ENCODE results near the gene ZNF764.
A peak's percentile ranks its signal among the peaks of the same experiment; 100 is the strongest.

Gene ZNF764

DNA sequence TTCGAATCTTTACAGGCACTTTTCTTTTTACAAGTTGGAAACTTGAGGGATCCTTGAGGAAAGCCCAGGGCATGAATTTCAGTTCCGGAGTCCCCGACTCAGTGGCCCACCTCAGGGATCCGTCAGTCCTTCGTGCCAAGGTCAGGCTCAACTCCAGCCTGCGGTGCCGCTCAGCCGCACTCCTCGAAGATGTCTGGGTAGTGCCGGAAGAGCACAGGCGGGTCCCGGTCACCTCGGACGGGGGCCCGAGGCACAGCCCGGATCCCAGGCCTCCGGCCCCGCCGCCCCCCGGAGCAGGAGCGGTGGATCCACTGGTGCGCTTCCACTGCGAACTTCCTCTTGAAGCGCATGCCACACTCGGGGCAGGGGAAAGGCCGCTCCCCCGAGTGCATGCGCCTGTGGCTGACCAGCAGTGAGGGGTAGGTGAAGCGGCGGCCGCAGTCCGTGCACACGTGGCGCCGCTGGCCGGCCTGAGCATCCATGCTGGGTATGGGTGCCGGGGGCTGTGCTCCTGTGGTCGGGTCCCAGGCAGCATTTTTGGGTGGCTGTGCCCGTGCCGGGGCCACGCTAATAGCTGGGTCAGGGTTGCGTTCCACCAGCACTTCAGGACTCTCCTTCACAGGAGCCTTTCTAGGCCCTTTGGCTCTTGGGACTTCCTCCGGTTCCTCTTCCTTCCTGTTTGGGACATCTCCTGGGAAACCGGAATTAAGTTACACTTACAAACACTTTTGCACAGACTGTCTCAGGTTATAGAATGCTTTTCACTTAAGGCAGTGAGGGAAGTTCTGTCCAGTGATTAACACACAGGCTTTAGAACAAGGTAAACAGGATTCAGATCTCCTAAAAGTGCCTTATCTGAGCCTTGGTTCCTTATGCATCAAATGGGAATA, 11.8 kb upstream of the ZNF764 start:
- DNase-seq: no peak

DNA sequence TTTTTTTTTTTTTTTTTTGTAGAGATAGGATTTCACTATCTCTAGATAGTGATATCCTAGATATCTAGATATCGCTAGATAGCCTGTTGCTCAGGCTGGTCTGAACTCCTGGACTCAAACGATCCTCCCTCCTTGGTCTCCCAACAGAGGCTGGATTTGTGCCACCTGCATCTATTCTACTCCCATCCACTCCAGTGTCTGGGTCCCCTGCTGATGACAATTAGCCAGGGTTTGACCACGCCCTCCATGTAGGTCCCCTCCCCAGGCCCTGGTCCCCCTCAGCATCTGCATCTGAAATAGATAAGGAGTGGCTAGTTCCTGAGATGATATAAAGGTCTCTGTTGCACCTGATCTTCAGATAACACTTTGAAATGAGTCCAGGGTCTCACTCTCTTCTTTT, 11.1 kb upstream of the ZNF764 start:
- DNase-seq: no peak

DNA sequence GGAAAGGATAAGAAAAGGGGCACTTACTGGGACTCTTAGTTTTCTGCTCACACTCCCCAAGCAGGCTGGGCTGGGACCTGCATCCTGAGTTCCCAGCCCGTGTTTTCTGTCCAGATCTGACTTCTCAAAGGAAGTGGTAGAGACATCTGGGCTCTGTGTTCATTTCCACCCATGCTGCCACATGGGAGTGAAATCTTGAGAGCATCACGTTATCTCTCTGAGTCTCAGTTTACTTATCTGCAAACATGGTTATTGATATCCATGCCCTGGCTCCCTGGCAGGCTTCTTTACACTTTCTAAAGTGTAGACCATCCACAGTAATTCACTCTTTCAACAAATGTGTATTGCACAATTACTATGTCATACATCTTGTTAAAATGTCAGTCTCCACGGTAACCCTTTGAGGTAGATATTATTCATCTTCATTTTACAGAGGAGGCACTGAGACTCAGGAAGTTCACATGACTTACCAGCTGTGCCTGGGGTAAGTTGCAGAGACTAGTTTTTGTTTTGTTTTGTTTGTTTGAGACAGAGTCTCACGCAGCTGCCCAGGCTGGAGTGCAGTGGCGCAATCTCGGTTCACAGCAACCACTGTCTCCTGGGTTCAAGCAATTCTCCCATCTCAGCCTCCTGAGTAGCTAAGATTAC, 9.9 kb upstream of the ZNF764 start:
- peak; percentile 52 for DNase-seq

DNA sequence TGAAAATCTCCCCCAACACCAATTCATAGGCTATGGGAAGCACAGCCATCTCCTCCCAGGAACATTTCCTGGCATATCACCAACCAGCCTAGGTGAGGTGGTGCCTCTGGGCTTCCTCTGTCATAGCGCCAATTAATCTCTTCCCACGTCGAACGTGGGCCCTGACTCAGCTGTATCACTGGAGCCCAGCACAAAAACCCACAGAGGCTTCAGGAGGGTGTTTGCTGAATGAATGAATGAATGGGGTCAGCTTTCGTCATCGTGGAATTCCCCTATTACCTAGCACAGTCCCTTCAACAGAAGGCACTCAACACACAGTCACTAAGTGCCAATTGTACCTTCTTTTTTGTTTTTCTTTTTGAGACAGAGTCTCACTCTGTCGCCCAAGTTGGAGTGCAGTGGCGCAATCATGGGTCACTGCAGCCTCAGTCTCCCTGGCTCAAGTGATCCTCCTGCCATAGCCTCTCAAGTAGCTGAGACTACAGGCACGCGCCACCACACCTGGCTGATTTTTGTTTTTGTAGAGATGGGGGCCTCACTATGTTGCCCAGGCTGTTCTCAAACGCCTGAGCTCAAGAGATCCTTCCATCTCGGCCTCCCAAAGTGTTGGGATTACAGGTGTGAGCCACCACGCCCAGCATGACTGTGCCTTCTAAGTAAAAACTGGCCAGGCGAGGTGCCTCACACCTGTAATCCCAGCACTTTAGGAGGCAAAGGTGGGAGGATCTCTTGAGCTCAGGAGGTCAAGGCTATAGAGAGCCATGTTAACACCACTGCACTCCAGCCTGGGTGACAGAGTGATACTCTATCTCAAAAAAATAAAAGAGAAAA, 9.2 kb upstream of the ZNF764 start:
- DNase-seq: peak; percentile 78

DNA sequence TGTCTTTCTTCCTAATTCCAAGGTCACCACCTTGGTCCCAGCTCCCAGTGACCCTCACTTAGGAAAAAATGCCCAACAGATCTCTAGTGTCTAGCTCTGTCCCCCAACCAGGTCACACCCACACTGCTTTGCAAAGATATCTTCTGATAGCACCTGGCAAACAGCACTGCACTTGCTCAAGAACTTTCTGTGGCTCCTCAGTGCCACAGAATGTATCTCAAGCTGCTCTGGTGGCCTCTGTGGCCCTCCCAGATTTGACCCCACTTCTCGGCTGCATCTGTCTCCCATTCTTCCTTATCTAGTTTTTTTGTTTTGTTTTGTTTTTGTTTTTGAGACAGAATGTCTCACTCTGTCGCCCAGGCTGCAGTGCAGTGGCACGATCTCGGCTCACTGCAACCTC, 8.4 kb upstream of the ZNF764 start:
- no peak for DNase-seq

DNA sequence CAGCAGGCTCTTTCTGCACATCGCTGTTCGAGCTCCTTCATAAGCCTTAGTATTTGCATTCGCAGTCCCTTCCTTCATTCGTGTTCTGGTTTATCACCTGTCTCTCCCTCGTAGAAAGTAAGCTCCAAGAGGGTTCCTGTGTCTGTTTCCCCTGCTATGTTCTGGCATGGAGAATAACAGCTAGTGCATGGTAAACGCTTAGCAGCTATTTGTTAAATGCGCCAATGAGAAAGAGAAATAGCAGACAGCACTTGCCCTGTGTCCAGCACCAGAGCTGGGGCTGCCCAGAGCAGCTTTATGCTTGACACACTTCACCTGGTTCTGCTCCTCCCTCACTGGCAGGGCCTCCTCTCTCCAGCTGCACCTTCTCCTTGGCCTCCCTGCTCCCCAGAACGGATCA, 7.8 kb upstream of the ZNF764 start:
- no peak for DNase-seq

DNA sequence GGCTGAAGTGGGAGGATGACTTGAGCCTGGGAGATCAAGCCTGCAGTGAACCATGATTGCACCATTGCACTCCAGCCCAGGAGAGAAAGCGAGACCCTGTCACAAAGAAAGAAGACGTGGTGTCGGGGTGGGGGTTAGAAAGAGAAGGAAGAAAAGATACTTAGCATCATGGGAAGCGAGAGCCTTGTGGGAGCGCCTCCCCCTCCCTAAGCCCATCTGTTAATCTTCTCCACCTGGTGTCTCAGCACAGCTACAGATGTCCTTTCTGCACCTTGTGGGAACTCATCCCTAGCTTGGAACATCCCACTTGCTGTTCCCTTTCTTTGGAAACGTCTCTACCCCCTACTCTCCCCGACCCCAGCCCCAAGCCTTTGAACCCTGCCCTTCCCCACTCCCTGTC, 7.4 kb upstream of the ZNF764 start:
- DNase-seq: no peak

DNA sequence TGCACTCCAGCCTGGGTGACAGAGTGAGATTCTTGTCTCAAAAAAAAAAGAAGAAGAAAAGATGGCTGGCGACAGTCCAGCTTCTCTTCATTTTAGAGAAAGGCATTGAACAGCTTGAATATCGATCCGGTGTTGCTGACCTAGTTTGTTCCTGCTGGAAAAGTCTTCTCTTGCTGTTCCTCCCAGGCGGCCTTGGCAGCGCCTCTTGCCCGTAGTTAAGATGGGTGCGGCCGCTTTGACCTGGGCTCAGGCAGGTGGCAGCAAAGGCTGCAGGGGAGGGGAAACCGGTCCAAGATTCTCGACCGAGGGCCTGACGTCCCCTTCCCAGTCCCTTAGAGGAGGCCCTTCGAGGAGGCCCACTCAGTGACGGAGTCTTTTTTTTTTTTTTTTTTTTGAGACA, 3.8 kb upstream of the ZNF764 start:
- no peak for DNase-seq

DNA sequence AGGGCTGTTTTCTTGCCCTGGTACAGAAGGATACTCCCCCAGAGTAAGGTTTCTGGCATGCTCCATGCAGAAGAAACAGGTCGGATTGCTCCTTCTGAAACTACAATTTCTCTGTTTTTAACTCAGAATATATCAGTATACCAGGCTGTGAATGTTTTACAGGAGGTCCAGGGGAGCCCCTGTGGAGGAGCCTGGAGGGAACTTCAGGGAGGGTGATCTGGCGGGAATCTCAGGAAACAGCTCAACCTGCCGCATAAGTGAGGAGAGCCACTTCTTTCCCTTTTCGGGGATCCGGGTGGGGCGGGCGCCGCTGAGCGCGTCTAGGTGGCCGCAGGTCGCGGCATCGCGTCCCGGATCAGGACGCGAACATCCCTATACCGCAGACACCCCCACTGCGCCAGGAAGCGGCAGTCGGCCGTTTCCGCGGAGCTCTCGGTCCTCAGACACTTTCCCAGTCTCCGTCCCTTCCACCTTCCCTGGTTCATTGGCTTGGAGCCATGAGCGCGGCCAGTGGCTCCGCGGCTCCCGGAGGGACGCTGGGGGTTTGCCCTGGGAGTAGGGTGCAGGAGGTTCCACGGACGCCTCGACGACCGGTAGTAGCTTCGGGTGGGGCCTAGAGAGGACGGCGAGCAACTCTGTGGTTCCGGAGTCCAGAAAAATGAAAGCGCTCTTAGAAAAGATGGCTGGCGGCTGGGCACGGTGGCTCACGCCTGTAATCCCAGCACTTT, 3.1 kb upstream of the ZNF764 start:
- DNase-seq: peak; percentile 7

DNA sequence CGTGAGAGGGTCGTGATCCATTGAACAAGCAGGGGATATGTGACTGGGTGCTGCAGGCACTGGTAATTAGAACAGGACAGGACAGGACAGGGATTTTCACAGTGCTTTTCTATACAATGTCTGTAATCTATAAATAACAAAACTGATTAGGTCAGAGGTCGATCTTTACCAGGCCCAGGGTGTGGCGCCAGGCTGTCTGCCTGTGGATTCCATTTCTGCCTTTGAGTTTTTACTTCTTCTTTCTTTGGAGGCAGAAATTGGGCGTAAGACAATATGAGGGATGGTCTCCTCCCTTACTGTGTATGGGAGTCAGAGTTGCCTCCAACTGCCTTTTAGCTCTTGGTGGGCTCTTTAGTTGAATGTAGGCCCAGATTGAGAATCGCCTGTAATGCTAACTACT, 1.5 kb upstream of the ZNF764 start:
- DNase-seq: no peak

DNA sequence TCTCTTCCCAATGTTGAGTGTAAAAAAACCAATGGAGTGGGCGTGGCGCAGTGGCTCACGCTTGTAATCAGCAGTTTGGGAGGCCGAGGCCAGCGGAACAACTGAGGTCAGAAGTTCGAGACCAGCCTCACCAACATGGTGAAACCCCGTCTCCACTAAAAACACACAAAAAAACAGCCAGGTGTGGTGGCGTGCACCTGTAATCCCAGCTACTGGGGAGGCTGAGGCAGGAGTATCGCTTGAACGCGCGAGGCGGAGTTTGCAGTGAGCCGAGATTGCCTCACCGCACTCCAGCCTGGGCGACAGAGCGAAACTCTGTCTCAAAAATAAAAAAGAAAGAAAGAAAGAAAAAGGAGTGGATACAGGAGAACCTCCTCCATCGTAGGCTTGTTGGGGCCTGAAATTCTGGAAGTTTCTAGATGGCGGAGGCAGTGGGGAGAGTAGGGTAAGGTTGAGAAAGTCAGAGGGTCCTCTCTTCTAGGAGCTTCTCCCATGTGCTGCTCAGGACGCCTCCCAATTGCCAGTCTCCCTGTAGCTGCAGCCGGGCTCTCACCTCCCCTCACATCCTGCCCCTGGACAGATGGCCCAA, 709 bp upstream of the ZNF764 start:
- no peak for DNase-seq

DNA sequence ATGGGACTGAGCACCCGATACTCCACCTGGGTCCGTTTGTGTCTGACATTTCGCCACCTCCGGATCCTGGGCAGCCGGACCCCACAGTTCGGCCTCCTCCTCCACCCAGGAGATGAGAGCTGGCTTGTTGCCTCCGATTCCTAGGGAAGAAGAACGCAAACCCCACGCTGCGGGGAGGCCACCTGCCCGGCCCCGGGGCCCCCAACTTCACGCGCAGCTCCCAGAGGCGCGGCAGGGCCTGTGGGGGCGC, 542 bp downstream of the ZNF764 start:
- no peak for DNase-seq

DNA sequence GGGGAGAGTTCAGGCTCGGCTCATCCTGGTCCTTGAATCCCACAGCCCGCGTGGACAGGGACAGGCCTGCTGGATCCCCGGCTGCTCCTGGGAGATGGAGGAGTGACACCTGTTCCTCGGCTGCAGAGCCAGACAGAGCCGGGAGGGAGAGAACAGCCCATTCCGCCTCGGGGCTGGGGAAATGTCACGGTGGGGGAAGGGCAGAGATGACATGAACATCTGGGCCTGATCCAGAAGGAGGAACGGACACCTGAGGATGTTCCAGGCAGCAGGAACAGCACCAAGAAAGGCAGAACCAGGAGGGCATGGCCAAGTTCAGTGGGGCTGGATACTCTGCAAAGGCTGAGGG, 2.1 kb downstream of the ZNF764 start:
- no peak for DNase-seq

DNA sequence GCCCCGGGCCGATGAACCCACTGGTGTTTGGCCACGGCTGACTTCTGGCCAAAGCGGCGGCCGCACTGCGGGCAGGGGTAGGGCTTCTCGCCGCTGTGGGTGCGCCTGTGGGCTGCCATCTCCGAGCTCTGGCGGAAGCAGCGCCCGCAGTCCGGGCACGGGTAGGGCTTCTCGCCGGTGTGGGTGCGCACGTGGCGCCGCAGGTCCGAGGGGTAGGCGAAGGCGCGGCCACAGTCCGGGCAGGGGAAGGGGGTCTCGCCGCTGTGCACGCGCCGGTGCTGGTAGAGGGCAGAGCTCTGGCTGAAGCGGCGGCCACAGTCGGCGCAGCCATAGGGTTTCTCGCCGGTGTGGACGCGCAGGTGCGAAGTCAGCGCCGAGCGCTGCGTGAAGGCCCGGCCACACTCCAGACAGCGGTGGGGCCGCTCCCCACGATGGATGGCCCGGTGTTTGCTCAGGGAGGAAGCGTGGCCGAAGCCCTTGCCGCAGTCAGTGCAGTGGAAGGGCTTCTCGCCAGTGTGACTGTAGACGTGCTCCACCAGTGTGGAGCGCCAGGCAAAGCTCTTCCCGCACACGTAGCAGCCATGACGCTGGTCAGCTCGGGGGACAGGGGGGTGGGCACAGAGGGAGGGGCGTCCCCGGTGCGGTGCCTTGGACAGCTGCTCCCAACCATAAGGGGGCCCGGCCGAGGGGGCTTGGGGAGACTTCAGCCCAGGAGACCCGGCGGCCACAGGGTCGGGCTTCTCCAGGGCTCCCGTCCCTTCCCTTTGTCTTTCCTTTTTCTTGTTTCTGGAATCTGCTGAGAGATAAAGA, 2.7 kb downstream of the ZNF764 start:
- DNase-seq: no peak

DNA sequence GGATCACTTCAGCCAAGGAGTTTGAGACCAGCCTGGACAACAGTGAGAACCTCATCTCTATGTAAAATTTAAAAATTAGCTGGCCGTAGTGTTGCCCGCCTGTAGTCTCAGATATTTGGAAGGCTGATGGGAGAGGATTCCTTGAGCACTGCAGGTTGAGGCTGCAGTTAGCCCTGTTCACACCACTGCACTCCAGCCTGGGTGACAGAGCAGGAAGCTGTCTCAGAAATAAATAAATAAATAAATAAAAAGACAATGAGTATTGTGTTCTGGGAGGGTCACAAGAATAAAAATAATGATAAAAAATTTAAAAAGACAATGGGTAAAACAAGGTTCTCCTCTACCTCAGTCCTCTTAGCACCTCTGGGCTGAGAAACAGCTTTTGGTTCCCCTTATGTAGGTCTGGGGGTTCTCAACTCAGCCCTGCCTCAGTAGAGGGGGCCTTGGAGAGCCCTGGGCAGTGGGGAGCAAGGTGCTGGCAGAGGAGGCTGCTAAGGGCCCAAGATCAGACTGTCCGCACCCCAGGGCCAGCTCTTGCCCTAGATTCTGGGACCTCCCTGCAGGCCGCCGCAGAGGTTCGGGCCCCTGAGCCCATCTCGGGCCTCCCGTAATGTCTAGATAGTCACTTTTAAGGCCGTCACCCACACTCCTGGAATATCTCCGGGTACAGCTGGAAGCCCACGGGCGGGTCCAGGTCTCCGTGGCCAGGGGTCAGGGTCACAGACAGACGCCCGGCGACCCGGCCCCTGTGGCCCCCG, 3.4 kb downstream of the ZNF764 start:
- DNase-seq: no peak

DNA sequence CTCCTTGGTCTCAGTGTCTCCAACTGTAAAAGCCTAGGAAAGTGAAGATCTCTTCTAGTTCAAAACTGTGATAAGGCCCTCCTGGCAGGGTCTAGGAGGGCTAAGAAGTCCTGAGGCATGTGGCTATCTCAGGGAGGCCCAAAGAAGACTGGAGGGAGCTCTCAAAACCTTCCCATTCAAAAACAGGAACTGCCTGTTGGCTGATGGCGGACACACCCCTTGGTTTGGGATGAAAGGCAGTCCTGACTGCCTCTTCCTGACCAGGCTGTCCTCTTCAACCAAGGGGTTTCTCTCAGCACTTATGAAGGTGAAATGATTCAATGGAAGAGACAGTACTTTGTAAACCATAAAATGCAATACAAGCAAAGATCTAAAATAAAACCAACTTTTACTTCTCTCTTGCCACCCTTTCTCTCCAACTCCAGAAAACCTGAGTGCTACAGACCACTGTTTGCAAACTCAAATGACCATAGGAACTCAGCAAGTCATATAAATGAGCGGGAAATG, 4.7 kb downstream of the ZNF764 start:
- DNase-seq: no peak

DNA sequence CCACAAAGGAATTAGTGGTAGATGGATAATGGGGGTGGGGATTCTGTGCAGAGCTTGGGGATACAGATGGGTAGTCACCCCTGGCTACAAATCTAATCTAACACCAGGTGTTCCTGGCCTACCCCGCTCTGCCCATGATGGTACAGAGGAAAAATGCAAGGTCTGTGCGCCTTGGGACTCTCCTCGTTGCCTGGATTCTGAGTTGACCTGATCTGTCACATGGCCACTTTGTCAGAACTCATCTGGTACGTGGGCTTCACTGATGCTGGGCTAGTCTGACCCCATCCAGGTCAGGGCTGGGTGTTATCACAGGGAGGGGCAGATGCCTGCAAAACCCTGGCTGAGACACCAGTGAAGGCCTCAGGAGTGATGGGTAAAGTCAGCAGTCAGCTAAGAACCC, 5.2 kb downstream of the ZNF764 start:
- DNase-seq: no peak

DNA sequence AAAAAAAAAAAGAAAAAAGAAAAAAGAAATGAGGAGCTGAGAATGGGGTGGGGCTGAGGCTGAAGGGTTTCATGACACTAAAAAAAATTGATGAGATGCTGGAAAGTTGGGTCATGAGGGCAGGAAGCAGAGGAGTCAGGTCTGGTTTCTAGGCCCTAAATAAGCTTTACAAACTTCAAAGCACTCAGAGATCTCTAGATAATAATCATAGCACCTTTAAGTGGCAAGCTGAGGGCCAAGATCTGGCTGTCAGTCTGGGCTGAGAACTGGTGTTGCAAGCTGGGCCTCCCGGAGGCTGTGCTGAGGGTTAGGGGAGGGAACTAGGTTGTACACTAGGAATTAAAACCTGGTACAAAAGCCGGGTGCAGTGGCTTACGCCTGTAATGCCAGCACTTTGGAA, 6.4 kb downstream of the ZNF764 start:
- DNase-seq: peak; percentile 69

DNA sequence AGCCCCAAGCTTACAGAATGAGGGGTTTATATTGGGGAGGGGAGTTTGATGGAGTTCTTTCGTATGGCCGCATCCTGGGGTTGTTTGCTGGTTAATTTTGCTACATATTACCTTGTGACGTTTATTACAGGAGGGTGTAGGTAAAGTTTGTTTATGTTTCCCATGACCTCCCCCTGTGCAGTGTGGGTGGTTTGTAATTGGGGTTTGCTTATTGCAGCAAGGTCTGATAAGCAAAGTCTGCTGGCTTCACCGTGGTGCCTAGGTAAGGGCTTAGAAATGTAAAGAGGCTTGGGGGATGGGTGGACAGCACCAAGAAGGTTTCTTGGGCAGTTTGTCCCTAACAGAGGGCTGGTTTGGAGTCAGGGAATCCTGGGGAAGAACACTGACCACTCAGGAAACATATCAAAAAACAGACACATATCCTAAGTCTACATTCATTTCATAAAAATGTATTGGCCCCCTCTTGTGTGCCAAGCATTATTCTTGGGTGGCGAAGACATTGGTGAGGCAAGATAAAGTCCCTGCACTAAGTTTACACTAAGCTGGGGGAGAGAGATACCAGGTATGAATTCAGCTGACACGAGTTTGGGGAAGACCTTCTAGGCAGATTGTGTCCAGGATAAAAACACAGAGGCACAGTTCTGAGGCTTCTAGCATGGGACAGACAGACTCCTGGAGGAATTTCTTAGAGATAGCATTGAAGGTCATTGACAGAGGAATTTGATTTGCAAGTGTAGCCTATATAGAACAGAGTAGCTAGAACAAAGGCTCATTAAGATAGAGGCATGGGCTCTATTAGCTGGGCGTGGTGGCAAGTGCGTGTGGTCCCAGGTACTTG, 9.5 kb downstream of the ZNF764 start:
- DNase-seq: no peak

DNA sequence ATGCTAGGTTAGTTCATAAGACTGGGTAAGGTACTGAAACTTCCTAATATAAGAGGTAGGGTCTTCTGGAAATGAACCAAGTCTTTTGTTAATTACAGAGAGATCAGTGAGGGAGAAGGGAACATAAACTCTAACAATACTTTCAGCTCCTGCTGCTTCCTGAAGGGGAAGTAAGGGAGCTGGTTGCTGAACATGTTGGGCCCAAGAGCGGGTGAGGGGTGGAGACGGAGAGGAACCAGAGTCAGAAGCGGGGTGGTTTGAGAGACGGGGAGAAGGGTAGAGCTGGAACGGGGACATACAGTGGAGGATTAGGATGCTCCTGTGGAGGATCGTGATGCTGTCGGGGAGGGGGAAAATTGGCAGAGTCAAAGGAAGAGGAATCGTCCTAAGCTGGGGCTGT, 12.1 kb downstream of the ZNF764 start:
- no peak for DNase-seq
